ENCODE measurements around the gene ILK. TPM values are rescaled to one million over a fixed set of nuclear protein-coding genes. Genes with fewer than 3 reads are reported as not detected.

The ILK gene
- total RNA-seq, 2 experiments from 2014 or later, result 64.8 to 80.3 TPM

- no peak overlapping the region for H2AFZ ChIP-seq (ENCODE audit: low read length)
- intact Hi-C loops (cut with micrococcal nuclease; ENCODE audit: unreplicated experiment), result no loop called here
- H3K4me3 ChIP-seq (ENCODE audit: low read depth, low read length, poor library complexity, severe bottlenecking), result no peak overlapping the region
- POLR2A ChIA-PET, result interaction anchor here (0.7 to 0.8 kb wide), 2 partner anchors 14 to 27 kb away, joined by 3 to 5 read pairs; no protein-coding TSS in a partner anchor
- no peaks in the 10 kb centered on the region for H3K9me2 ChIP-seq (ENCODE audit: insufficient read depth, low read length)
- TF ChIP-seq EZH2phosphoT487 (IDR thresholded peaks at IDR 0.05; ENCODE audit: borderline replicate concordance, low read depth, low read length), result no peak
- TF ChIP-seq CTCF (conservative IDR thresholded peaks at IDR 0.05; ENCODE audit: low read length), result no peak
- H3K79me2 ChIP-seq (ENCODE audit: insufficient read depth, low read depth, low read length), result no peaks in the 10 kb centered on the region; the same call in 1 of the 2 replicates
- H3K4me1 ChIP-seq (ENCODE audit: insufficient read depth, low read length, poor library complexity, severe bottlenecking), result peaks cover 35% of the 10 kb centered on the region
- no peaks in the 10 kb centered on the region for H3K9me3 ChIP-seq (ENCODE audit: low read length)
- CTCF ChIA-PET (ENCODE audit: unreplicated experiment), result no interaction called here
- no peak overlapping the region for H3K27ac ChIP-seq (ENCODE audit: low read depth, low read length, poor library complexity, severe bottlenecking)
- H3K4me2 ChIP-seq (ENCODE audit: low read length), result no peak overlapping the region
- H4K20me1 ChIP-seq (ENCODE audit: insufficient read depth, low read length), result no peaks in the 10 kb centered on the region
- no TSS peak for BruUV-seq (replicated peaks)
- no peak for DNase-seq (ENCODE audit: low spot score)
- peaks cover 5% of the 10 kb centered on the region; the same call in 1 of the 2 replicates for H3K36me3 ChIP-seq (ENCODE audit: insufficient read depth, low read length)
Observed at GRCh38 chr11:6616596-6617250, 13.1 kb downstream of the ILK start.

GRCh38 chr11:6617315-6617781 is 13.8 kb downstream of the ILK start:
- Histone ChIP-seq H3K9me2 (ENCODE audit: insufficient read depth, low read length) (no peaks in the 10 kb centered on the region), H4K20me1 (ENCODE audit: insufficient read depth, low read length) (no peaks in the 10 kb centered on the region), H3K4me1 (ENCODE audit: insufficient read depth, low read length, poor library complexity, severe bottlenecking) (peaks cover 41% of the 10 kb centered on the region), H3K27ac (ENCODE audit: low read depth, low read length, poor library complexity, severe bottlenecking) (no peak overlapping the region), H3K36me3 (ENCODE audit: insufficient read depth, low read length) (peaks cover 5% of the 10 kb centered on the region; the same call in 1 of the 2 replicates), H3K79me2 (ENCODE audit: insufficient read depth, low read depth, low read length) (no peaks in the 10 kb centered on the region; the same call in 1 of the 2 replicates), H3K9me3 (ENCODE audit: low read length) (no peaks in the 10 kb centered on the region), H2AFZ (ENCODE audit: low read length) (no peak overlapping the region), H3K4me2 (ENCODE audit: low read length) (peak overlapping the region; percentile 95; the same call in 1 of the 2 replicates), H3K4me3 (ENCODE audit: low read depth, low read length, poor library complexity, severe bottlenecking) (no peak overlapping the region)
- CTCF ChIA-PET (ENCODE audit: unreplicated experiment), result no interaction called here
- no peak for TF ChIP-seq CTCF (conservative IDR thresholded peaks at IDR 0.05; ENCODE audit: low read length)
- TF ChIP-seq EZH2phosphoT487 (IDR thresholded peaks at IDR 0.05; ENCODE audit: borderline replicate concordance, low read depth, low read length), result no peak
- intact Hi-C loops (cut with micrococcal nuclease; ENCODE audit: unreplicated experiment), result no loop called here
- POLR2A ChIA-PET, result interaction anchor here (0.6 to 2.5 kb wide), 3 partner anchors 10 to 127 kb away, joined by 3 to 13 read pairs (median 5); no protein-coding TSS in a partner anchor
- DNase-seq (ENCODE audit: low spot score), result no peak
- BruUV-seq (replicated peaks), result no TSS peak
